Stimulated activated CD8-positive, alpha-beta memory T cell treated with anti-CD3 and anti-CD28 coated beads, Interleukin-12 subunit alpha, Interleukin-12 subunit beta, amount 100 ng/mL, for 4 hours (primary cell): ENCODE results near the gene VASH1.

Experiments used
- DNase-seq: peaks from one replicate; pipeline ENCODE4 v3.0.0-alpha.2; 2020; ENCODE audit warnings: low read depth

Gene VASH1

DNA sequence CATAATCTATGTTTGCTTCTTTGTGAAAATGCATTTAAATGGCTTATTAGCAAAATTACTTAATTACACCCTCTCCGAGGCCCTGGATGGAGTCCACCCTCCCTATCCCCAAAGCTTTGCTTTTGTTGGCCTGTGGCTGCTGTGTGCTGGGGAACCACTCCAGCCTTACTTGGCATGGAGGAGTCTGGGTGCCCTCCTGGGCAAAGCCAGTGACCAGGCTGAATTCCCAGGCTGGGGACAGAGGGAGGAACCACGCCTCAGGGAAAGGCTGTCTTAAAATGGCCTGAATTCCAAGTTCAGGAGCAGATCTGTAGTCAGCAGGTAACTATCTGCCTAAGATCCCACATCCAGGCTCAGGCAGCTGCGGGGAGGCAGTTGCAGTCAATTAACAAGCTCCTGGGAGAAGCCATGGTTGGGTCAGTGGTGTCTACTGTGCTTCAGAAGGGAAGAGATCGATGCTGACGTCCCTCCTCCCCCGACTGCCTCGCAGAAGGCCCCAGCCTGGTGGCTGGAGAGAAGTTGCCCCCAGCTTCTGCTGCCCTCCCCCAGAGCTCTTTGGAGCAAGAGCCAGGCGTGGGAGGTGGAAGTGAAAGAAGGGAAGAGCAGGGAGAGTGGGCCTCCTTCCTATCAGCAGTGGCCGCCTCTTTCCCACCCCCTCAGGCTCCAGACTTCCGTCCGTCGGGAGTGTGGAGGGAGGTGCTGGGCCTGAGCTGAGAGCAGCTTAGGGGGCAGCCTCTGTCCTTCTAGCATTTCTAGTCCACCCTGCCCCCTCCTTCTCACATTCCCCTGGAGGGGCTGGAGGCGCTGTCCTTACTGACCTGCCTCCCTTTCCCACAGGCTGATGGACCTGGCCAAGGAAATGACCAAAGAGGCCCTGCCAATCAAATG, 11.3 kb downstream of the VASH1 start:
- DNase-seq, result no peak

DNA sequence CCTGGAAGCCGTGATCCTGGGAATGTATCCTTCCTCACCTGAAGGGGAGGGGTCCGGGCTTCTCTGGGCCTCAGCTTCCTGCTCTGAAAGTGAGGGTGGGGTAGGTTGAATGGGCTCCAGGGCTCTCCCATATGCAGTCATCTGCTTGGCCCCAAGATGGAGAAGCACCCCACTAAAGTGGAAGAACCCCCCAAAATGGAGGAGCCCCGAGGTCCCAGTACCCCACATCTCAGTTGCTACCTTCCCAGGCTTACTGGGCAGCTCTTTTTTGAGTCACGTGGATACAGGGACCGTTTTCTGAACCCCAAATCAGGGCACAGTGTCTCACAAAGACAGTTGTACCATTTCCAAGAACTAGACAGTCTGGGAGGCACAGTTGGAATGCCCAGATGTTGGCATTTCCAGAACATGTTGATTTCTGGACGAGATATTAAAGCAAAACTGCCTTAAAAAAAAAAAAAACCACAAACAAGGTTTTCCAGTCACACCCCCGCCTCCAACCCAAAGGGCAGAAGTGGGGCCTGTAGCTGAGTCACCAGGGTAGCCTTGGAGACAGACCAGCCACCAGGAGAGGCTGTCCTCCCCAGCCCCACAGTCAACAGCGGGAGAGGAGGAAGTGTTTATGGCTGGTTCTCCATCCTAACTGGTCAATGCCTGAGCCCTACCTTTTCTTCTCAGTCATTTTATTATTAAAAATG, 12.1 kb downstream of the VASH1 start:
- no peak for DNase-seq

DNA sequence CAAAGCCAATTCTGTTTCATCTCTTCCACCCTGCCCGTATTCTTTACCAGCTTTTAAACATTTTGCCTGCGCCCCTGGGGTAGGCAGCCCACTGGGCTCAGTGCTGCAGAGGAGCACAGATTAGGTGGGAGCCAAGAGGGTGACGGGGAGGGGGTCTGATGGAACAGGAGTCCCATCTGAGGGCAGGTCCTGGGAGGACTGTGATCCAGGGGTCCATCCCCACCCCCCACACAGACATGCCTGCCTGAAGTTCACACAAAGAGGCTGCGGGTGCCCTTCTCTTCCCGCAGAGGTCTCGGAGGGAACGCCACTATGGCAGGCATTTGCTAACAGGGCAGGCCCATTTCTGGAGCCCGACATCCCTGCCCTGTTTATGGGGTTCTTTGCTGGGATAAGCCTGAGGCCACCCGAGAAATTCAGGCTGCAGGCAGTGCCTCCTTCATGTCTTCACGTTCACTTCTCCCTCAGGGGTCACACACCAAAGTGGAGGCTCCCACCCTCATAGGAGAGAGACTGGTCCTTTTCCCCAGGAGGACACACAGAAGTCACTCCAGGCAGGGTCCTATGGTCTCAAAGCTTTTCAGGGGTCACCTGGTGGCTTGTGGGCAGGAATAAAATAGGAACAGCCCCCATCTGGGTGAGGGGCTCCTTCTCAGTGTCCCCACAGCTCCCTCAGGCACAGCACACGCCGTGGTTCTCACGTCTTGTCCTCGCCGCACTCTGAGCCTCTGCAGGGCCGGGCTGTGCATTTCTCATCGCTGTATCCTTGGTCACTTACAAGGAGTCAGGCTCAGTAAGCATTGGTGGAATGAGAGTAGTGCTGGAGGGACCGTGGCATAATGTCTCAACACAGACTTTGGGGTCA, 12.9 kb downstream of the VASH1 start:
- no peak for DNase-seq

DNA sequence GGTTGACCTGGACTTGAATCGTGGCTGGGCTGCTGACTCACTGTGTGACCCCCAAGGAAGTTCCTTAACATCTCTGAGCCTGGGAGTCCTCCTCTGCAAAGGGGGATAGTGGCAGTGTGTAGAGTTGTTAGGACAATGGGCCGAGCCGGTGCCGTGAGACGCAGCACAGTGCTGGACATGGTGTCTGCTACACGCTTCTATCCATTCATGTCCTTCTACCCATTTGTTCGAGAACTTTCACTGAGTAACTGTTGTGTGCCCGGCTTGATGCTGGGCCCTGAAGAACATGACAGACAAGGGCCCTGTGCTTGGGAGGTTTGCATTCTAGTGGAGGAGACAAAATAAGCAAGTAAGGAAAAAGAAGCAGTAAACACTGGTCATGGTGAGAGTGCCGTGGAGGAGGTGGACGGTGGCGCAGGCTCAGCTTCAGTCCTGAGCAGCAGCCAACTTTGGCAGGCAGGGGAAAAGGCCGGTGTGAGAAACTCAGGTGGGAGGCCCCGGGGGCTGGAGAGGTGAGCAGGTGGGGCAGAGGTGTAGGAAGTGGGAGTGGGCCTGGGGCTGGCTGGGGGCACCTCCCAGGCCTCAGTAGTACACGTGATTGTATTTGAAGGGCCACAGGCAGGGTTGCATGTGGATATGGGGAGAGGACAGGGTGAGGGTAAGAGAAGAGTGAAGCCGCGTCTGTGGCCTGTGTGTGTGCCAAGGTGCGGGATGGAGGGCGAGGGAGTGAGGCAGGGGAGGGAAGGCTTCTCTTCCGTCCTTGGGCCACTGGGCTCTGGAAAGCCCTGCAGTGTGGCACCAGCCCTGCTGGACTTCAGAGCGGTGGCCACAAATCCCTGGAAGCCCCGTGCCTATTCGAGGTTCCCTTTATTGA, 13.8 kb downstream of the VASH1 start:
- no peak for DNase-seq

DNA sequence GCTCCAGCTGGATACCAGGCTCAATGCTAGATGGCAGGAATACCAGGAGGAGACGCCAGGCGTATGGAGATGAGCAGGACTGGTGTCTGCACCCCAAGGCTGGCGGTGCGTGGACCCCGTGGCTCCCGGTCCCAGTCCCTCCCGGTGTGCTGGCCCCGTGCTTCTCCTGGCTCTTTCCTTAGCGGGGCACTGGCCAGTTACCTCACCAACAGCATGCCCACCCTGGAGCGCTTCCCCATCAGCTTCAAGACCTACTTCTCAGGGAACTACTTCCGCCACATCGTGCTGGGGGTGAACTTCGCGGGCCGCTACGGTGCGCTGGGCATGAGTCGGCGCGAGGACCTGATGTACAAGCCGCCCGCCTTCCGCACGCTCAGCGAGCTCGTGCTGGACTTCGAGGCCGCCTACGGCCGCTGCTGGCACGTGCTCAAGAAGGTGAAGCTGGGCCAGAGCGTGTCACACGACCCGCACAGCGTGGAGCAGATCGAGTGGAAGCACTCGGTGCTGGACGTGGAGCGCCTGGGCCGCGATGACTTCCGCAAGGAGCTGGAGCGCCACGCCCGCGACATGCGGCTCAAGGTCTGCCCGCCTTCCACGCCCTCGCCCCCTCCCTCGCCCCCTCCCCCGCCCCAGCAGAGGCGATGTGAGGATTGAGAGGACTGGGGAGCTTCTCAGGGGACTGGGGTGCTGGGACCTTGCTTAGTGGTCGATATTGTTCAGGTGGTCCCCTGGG, 14.6 kb downstream of the VASH1 start:
- no peak for DNase-seq

DNA sequence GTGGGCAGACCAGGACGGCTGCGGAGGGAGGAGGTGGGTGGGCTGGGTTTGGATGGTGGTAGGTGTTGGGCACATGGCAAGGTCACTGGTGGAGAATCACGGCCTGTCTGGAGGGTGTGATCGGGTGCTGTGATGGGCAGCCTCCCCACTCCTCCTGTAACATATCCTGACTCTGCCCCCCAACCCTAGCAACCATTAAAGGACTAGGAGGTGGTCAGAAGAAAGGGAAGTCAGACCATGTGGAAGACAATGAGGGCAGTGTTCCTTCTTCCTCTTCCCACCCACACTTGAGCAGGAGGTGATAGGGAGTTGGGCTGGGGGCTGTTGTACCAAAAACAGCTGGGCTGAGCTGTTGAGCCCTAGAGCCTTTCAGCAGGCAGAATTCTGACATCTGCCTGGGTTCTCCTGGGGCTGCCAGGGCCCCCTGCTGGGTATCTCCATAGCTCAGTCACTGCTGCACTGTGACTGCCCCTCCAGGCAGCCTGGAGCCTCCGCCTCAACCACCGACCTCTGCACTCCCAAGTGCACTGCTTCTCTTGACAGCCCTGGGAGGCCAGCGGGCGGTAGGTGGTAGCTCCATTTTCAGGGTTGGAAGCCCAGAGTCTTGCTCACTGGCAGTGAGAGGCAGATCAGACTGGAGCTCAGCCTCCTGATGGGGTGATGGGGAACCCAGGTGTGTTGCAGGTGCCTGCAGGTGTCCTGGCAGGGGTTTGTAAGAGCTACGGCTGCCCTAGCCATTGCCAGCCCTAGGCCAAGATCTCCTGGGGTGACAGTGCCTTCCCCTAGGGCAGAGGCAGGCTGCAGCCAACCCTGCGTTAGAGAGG, 15.4 kb downstream of the VASH1 start:
- no peak for DNase-seq

DNA sequence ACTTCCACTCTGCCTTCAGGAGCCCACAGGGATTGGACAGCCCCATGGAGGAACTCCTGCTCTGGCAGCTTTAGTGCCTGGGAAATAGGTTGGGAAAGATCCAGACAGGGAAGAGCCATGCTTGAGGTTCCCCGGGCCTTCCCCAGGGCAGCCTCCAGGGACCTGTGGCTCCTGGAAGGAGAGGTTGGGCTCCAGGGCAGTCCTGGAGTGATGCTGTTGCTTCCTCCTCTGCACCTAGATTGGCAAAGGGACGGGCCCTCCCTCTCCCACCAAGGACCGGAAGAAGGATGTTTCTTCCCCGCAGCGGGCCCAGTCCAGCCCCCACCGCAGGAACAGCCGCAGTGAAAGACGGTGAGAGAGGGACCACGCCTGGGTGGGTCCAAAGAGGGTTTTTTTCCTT, 16.5 kb downstream of the VASH1 start:
- no peak for DNase-seq

DNA sequence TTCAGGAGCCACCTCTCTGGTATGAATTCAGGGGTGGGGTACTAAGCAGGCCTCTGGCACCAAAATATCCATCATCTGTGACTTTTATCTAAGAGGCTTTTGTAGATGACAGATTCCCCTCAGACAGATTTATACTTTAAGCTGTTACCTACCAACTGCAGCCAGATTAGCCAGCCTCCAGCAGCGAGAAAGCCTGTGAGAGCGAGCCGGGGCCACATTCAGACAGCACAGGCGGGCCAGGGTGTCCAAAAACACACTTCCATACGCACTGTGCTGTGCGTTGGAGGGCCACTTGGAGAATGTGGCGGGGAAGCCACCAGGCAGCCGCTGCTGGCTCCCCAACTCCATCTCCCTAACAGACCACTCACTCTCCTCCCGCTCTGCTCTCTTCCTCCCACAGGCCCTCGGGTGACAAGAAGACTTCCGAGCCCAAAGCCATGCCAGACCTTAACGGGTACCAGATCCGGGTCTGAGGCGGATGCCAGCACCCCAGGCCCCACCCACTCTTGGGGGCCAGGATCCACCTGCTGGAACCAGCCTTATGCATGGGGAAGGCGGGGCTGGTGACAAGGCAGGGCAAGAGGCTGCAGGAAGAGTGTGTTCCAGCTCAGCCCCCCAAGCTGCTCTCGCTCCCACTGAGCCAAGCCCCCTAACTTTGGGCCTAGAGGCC, 17.4 kb downstream of the VASH1 start:
- DNase-seq, result no peak

DNA sequence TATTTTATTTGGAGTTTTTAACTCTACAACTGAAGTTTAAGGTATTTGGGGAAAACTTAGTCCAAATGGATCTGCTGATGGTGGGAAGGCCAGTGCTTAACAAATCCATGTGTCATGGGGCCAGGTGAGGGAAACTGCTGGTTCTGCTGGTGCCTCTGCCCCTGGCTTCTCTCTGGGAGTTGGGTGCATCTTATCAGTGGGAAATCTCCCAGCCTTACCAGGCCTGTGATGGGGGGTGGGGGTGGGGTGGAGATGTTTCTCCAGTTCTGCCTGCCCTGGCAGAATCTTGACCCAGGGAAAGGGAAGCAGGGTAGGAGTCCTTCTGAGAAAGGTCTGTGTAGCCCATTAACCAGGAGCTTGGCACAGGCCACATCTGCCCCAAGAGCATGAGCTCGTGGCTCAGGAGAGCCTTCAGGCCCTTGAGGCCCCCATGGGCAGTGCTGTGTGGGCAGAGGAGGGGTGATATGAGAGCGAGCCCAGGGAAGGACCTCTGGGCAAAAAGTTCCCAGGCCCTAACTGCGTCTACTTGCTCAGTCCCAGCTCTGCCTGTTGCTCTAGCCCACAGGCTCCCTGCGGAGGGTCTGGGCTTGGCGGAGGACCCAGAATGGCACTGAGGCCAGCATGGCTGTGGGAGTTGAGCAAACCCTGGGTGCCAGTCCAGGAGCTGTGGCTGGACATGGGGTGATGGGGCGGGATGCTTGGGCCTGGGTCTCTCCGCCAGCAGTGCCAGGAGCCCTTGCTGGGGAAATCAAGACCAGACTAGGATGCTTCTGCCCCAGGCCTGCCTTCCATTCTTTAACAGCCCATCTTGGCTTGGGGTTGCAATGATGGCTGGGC, 18.2 kb downstream of the VASH1 start:
- no peak for DNase-seq

DNA sequence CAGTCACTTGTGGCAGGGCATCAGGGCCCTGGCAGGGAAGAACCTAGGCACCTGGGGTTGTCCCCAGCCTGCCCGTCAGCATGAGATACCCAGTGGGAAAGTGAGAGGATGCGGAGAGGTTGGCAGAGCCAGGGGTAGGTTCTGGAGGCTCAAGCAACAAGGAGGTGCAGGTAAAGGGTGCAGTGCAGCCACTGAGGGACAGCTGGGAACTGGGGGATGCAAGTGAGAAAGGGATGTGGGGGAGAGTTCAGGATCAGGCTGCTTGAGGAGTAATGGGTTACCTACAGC, 18.7 kb downstream of the VASH1 start:
- DNase-seq, result no peak

DNA sequence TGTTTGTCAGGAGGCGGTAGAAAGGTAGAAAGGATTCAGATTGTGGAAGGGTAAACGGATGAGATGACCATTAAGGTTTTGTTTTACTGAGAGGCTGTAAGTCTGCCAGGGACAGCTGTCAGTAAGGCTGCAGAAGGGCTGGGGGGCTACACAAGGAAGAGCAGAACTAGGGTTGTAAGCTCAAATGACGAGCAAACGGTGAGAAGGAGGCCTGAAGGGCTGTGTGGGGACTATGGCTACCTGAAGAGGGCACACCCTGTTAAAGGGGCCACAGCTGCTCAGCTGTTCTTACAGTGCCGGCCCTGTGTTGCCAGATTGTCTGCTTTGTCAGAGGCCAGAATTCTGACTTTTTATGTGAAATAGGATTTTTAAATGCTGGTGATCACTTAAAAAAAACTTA, 19.1 kb downstream of the VASH1 start:
- DNase-seq, result no peak

DNA sequence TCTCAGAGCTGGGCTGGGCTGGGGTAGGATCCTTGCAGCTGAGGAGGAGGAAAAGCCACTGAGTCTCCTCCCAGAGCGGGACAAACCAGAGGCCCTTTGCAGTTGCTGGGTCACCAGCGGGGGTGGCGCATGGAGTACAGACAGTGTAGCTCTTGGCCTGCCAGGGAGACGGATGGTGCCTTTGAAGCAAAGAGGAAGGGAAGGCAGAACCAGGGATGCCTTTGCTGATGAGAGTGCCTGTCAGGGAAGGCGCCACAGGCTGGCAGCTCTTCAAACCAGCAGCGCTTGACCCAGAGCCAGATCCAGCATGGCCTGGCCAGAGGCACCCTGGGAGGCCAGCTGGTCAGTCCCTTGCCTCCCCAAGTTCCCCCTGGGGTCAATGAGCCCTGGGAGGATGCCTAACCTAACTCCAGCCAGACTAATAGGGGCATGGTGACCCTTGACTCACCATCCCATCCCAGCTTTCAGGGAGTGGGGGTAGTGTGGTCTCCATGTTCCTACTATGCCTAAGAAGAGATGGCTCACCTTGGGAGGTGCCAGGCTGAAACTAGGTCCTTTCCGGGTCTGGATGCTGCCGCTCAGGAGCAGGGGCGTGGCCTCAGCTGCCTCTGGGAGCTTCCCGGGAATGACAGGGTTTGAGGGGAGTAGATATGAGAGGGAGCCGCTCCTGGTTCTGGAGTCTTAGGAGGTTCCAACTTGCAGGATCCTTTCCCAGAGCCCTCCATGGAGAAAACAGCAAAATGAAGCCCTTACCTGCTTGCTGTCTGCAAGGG, 19.8 kb downstream of the VASH1 start:
- no peak for DNase-seq

DNA sequence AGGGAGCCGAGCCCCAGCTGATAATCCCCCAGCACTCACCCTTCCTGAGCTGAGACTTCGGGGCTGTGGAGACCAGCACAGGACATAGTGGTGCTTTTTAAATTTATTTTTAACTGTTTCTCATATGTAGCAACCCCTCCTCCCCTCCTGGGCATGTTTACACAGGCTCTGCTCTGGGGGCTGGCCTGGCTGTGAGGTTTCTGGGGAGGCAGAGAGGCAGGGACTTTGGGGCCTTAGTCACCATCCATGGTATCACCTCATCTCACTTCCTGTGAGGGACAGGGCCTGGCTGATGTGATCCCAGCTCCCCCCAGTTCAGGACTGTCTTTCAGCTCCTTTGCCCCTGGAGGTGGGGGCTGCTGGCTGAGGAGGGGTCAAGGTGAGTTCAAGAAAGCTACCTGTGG, 20.4 kb downstream of the VASH1 start:
- DNase-seq, result no peak

DNA sequence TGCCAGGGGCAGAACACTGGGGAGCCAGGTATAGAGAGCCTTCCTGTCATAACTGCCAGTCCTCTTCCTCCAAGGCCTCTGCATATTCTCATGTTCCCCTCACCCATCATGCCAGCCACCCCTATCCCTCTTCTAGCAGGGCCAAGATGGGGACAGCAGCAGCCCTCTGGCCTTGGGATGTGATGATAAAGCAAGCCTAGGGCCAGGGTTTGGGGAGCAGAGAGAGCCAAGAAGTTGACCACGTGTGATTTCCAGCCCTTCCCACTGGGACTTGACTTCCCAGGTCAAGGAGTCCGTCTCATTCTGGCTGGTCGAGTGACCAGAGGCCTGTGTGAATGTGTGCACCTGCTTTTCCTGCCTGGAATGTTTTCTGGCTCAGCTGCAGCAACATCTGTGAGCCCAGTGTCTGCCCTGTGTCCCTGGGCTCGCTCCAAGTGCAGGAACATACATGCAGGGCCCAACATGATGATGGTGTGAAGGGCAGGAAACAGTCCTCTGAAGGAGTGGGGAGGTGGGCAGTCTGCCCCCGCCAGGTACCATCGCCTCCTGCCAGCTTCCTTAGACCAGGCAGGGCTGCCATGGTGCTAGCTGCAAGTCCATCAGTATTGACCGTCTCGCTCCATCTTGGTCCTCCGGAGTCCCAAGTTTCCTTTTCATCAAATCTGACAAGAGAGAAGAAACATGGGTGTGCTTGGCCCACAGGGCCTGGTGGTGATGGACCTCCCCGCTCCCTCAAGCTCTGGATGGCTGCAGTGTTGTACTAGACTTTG, 21.0 kb downstream of the VASH1 start:
- DNase-seq, result no peak

DNA sequence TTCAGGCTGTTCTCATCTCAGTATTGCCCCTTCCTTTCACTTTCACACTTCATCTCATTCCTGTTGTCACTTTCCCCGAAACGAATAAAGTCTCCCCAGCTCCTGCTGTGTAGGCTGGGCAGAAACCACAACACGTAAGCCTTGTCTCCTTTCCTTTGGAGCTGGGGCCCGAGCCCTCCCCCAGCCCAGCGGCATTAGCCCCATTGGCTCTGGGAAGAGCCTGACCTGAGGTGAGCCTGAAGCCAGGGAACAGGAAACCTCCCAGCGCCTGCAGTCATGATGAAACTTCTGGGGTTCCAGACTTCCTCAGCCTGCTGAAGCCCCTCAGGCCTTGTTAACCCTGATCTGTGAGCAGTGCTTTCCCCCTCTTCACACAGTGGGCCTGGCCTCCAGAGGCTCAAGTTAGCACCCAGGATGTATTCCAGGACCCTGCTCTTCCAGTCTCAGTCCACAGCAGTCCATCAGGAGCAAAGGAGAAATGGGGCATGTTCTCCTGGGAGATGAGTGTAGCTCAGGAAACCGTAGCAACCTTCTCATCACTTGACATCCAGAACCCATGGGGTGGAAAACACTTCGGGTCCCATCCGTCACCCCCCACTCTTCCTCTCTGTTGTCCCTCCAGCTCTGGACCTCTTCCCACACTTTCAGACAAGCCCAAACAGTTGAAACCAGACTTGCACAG, 21.8 kb downstream of the VASH1 start:
- no peak for DNase-seq

DNA sequence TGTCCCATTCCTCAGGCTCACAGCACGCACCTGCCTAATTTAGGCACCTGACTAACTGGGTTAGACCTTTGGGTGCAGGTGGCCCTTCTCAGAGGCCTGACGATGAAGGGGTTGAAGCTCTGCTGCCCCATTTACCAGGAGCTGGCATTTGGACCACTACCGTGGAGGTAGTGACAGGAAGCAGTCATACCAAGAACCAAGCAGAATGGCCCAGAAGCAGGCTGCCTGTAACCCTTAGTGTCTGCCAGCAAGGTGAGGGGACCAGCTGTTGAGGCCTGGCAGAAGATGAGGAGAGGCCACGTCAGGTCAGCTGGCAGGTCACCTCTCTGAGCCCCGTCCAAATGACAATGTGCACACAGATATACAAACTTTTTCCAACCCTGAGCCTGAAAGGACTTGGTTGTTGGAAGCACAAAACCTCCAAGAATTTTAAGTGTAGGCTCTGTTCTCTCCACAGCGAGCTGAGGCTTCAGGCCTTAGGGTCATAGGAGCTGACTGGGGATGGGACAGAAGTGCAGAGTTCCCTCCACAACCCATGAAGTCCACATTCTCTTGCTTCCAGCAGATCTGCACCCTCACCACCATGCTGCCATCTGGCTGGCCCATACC, 23.1 kb downstream of the VASH1 start:
- no peak for DNase-seq
